ENCODE data around the gene PPP2R1B.

Gene PPP2R1B

GRCh38 chr11:111761036-111761435 is 5.2 kb downstream of the PPP2R1B start:
- no peak for DNase-seq (ENCODE audit: low read depth in 1 of 2, low spot score in 1 of 2)
- in situ Hi-C loops (cut with HindIII; ENCODE audit: low pct_unique_long_range_greater_than_20kb, low sequenced_read_pairs), result no loop called here
- no peak for TF ChIP-seq JUND (IDR thresholded peaks at IDR 0.05; ENCODE audit: low read depth)

- DNase-seq (ENCODE audit: low read depth in 1 of 2, low spot score in 1 of 2), result no peak
- in situ Hi-C loops (cut with HindIII; ENCODE audit: low pct_unique_long_range_greater_than_20kb, low sequenced_read_pairs), result no loop called here
- TF ChIP-seq JUND (IDR thresholded peaks at IDR 0.05; ENCODE audit: low read depth), result no peak
Observed at GRCh38 chr11:111759778-111760407, 6.3 kb downstream of the PPP2R1B start.

- DNase-seq (ENCODE audit: low read depth in 1 of 2, low spot score in 1 of 2), result no peak
- TF ChIP-seq JUND (IDR thresholded peaks at IDR 0.05; ENCODE audit: low read depth), result no peak
- in situ Hi-C loops (cut with HindIII; ENCODE audit: low pct_unique_long_range_greater_than_20kb, low sequenced_read_pairs), result no loop called here
Observed at GRCh38 chr11:111759376-111759775, 6.8 kb downstream of the PPP2R1B start.

- DNase-seq (ENCODE audit: low read depth in 1 of 2, low spot score in 1 of 2), result no peak
- in situ Hi-C loops (cut with HindIII; ENCODE audit: low pct_unique_long_range_greater_than_20kb, low sequenced_read_pairs), result no loop called here
- TF ChIP-seq JUND (IDR thresholded peaks at IDR 0.05; ENCODE audit: low read depth), result no peak
Observed at GRCh38 chr11:111756097-111756496, 10.1 kb downstream of the PPP2R1B start.

GRCh38 chr11:111749646-111750045 is 16.5 kb downstream of the PPP2R1B start:
- in situ Hi-C loops (cut with HindIII; ENCODE audit: low pct_unique_long_range_greater_than_20kb, low sequenced_read_pairs), result no loop called here
- TF ChIP-seq JUND (IDR thresholded peaks at IDR 0.05; ENCODE audit: low read depth), result no peak
- no peak for DNase-seq (ENCODE audit: low read depth in 1 of 2, low spot score in 1 of 2)

- peak; percentile 28 to 47 for DNase-seq (ENCODE audit: low read depth in 1 of 2, low spot score in 1 of 2)
- TF ChIP-seq JUND (IDR thresholded peaks at IDR 0.05; ENCODE audit: low read depth), result peak; percentile 33; the same call in 1 of the 2 replicates
- in situ Hi-C loops (cut with HindIII; ENCODE audit: low pct_unique_long_range_greater_than_20kb, low sequenced_read_pairs), result no loop called here
Observed at GRCh38 chr11:111748035-111748804, 18.0 kb downstream of the PPP2R1B start.

- no peak for DNase-seq (ENCODE audit: low read depth in 1 of 2, low spot score in 1 of 2)
- in situ Hi-C loops (cut with HindIII; ENCODE audit: low pct_unique_long_range_greater_than_20kb, low sequenced_read_pairs), result no loop called here
- no peak for TF ChIP-seq JUND (IDR thresholded peaks at IDR 0.05; ENCODE audit: low read depth)
Observed at GRCh38 chr11:111745719-111746504, 20.3 kb downstream of the PPP2R1B start.

- DNase-seq (ENCODE audit: low read depth in 1 of 2, low spot score in 1 of 2), result no peak
- in situ Hi-C loops (cut with HindIII; ENCODE audit: low pct_unique_long_range_greater_than_20kb, low sequenced_read_pairs), result no loop called here
- no peak for TF ChIP-seq JUND (IDR thresholded peaks at IDR 0.05; ENCODE audit: low read depth)
Observed at GRCh38 chr11:111743700-111744099, 22.5 kb downstream of the PPP2R1B start.

GRCh38 chr11:111741751-111742150 is 24.4 kb downstream of the PPP2R1B start:
- in situ Hi-C loops (cut with HindIII; ENCODE audit: low pct_unique_long_range_greater_than_20kb, low sequenced_read_pairs), result no loop called here
- no peak for DNase-seq (ENCODE audit: low read depth in 1 of 2, low spot score in 1 of 2)
- TF ChIP-seq JUND (IDR thresholded peaks at IDR 0.05; ENCODE audit: low read depth), result no peak

GRCh38 chr11:111739299-111739698 is 26.9 kb downstream of the PPP2R1B start:
- no peak for TF ChIP-seq JUND (IDR thresholded peaks at IDR 0.05; ENCODE audit: low read depth)

GRCh38 chr11:111737444-111738210 is 28.6 kb downstream of the PPP2R1B start:
- in situ Hi-C loops (cut with HindIII; ENCODE audit: low pct_unique_long_range_greater_than_20kb, low sequenced_read_pairs), result no loop called here
- no peak for TF ChIP-seq JUND (IDR thresholded peaks at IDR 0.05; ENCODE audit: low read depth)
- DNase-seq (ENCODE audit: low read depth in 1 of 2, low spot score in 1 of 2), result no peak

More at GRCh38 chr11:111739299-111739698, 26.9 kb downstream of the PPP2R1B start:
- in situ Hi-C loops (cut with HindIII; ENCODE audit: low pct_unique_long_range_greater_than_20kb, low sequenced_read_pairs), result no loop called here
- DNase-seq (ENCODE audit: low read depth in 1 of 2, low spot score in 1 of 2), result no peak

Measured in T47D (cell line).